Measurements from ENCODE around the gene OIT3.

OIT3 gene

GRCh38 chr10:72893136-72893798, at the start of gene OIT3:
Gene OIT3 (plus strand): TSS chr10:72893739. CDS start chr10:72893799, 60 bp downstream.
- no peak within 1 kb of the TSS for H3K4me3 Mint-ChIP-seq
- peaks cover 3% of the 10 kb centered on the region for H3K36me3 Mint-ChIP-seq (ENCODE audit: low read depth)
- H3K27ac Mint-ChIP-seq: no peak within 1 kb of the TSS
- no peaks in the 10 kb centered on the region for H3K4me1 Mint-ChIP-seq (ENCODE audit: low read depth)
- DNase-seq (ENCODE audit: low spot score): no peak
- no peaks in the 10 kb centered on the region for H3K9me3 Mint-ChIP-seq
- H3K27me3 Mint-ChIP-seq (ENCODE audit: low read depth): no peaks in the 10 kb centered on the region

GRCh38 chr10:72846238-72846637, 47.3 kb upstream of the OIT3 start:
- Mint-ChIP-seq H3K36me3 (ENCODE audit: low read depth) (no peaks in the 10 kb centered on the region), H3K4me1 (ENCODE audit: low read depth) (peaks cover 2% of the 10 kb centered on the region), H3K27ac (no peak overlapping the region), H3K27me3 (ENCODE audit: low read depth) (no peaks in the 10 kb centered on the region), H3K9me3 (no peaks in the 10 kb centered on the region), H3K4me3 (no peak overlapping the region)
- DNase-seq (ENCODE audit: low spot score): no peak

GRCh38 chr10:72847681-72848080, 45.9 kb upstream of the OIT3 start:
- H3K36me3 Mint-ChIP-seq (ENCODE audit: low read depth): no peaks in the 10 kb centered on the region
- no peak for DNase-seq (ENCODE audit: low spot score)
- H3K27me3 Mint-ChIP-seq (ENCODE audit: low read depth): no peaks in the 10 kb centered on the region
- no peak overlapping the region for H3K27ac Mint-ChIP-seq
- no peak overlapping the region for H3K4me3 Mint-ChIP-seq
- no peaks in the 10 kb centered on the region for H3K4me1 Mint-ChIP-seq (ENCODE audit: low read depth)
- peaks cover 4% of the 10 kb centered on the region for H3K9me3 Mint-ChIP-seq

GRCh38 chr10:72850861-72851260, 42.7 kb upstream of the OIT3 start:
- H3K4me3 Mint-ChIP-seq: no peak overlapping the region
- H3K27ac Mint-ChIP-seq: no peak overlapping the region
- H3K4me1 Mint-ChIP-seq (ENCODE audit: low read depth): no peaks in the 10 kb centered on the region
- no peak for DNase-seq (ENCODE audit: low spot score)
- H3K36me3 Mint-ChIP-seq (ENCODE audit: low read depth): no peaks in the 10 kb centered on the region
- H3K27me3 Mint-ChIP-seq (ENCODE audit: low read depth): no peaks in the 10 kb centered on the region
- peaks cover 4% of the 10 kb centered on the region for H3K9me3 Mint-ChIP-seq

- Mint-ChIP-seq H3K4me3 (no peak overlapping the region), H3K36me3 (ENCODE audit: low read depth) (no peaks in the 10 kb centered on the region), H3K27me3 (ENCODE audit: low read depth) (no peaks in the 10 kb centered on the region), H3K27ac (no peak overlapping the region), H3K9me3 (peaks cover 4% of the 10 kb centered on the region), H3K4me1 (ENCODE audit: low read depth) (no peaks in the 10 kb centered on the region)
- no peak for DNase-seq (ENCODE audit: low spot score)
These were observed 42.0 kb upstream of the OIT3 start for GRCh38 chr10:72851509-72851908.

GRCh38 chr10:72852508-72852907, 41.0 kb upstream of the OIT3 start:
- H3K4me3 Mint-ChIP-seq: no peak overlapping the region
- DNase-seq (ENCODE audit: low spot score): no peak
- H3K9me3 Mint-ChIP-seq: peaks cover 4% of the 10 kb centered on the region
- H3K4me1 Mint-ChIP-seq (ENCODE audit: low read depth): no peaks in the 10 kb centered on the region
- no peaks in the 10 kb centered on the region for H3K36me3 Mint-ChIP-seq (ENCODE audit: low read depth)
- H3K27me3 Mint-ChIP-seq (ENCODE audit: low read depth): no peaks in the 10 kb centered on the region
- no peak overlapping the region for H3K27ac Mint-ChIP-seq

GRCh38 chr10:72855129-72855528, 38.4 kb upstream of the OIT3 start:
- no peak overlapping the region for H3K4me3 Mint-ChIP-seq
- H3K27me3 Mint-ChIP-seq (ENCODE audit: low read depth): no peaks in the 10 kb centered on the region
- H3K36me3 Mint-ChIP-seq (ENCODE audit: low read depth): no peaks in the 10 kb centered on the region
- peaks cover 4% of the 10 kb centered on the region for H3K9me3 Mint-ChIP-seq
- no peaks in the 10 kb centered on the region for H3K4me1 Mint-ChIP-seq (ENCODE audit: low read depth)
- no peak for DNase-seq (ENCODE audit: low spot score)
- H3K27ac Mint-ChIP-seq: no peak overlapping the region

- H3K9me3 Mint-ChIP-seq: peaks cover 4% of the 10 kb centered on the region
- no peak overlapping the region for H3K27ac Mint-ChIP-seq
- no peak overlapping the region for H3K4me3 Mint-ChIP-seq
- DNase-seq (ENCODE audit: low spot score): no peak
- H3K4me1 Mint-ChIP-seq (ENCODE audit: low read depth): no peaks in the 10 kb centered on the region
- no peaks in the 10 kb centered on the region for H3K36me3 Mint-ChIP-seq (ENCODE audit: low read depth)
- no peaks in the 10 kb centered on the region for H3K27me3 Mint-ChIP-seq (ENCODE audit: low read depth)
These were observed 37.7 kb upstream of the OIT3 start for GRCh38 chr10:72855790-72856189.

GRCh38 chr10:72858067-72858466, 35.5 kb upstream of the OIT3 start:
- H3K4me1 Mint-ChIP-seq (ENCODE audit: low read depth): no peaks in the 10 kb centered on the region
- H3K4me3 Mint-ChIP-seq: no peak overlapping the region
- H3K9me3 Mint-ChIP-seq: no peaks in the 10 kb centered on the region
- no peaks in the 10 kb centered on the region for H3K27me3 Mint-ChIP-seq (ENCODE audit: low read depth)
- H3K36me3 Mint-ChIP-seq (ENCODE audit: low read depth): no peaks in the 10 kb centered on the region
- H3K27ac Mint-ChIP-seq: peak overlapping the region; percentile 11
- DNase-seq (ENCODE audit: low spot score): no peak

GRCh38 chr10:72862957-72863356, 30.6 kb upstream of the OIT3 start:
- no peak for DNase-seq (ENCODE audit: low spot score)
- H3K4me1 Mint-ChIP-seq (ENCODE audit: low read depth): no peaks in the 10 kb centered on the region
- H3K4me3 Mint-ChIP-seq: no peak overlapping the region
- no peak overlapping the region for H3K27ac Mint-ChIP-seq
- no peaks in the 10 kb centered on the region for H3K36me3 Mint-ChIP-seq (ENCODE audit: low read depth)
- H3K9me3 Mint-ChIP-seq: no peaks in the 10 kb centered on the region
- H3K27me3 Mint-ChIP-seq (ENCODE audit: low read depth): no peaks in the 10 kb centered on the region

GRCh38 chr10:72875250-72876055, 18.1 kb upstream of the OIT3 start:
- DNase-seq (ENCODE audit: low spot score): no peak
- Mint-ChIP-seq H3K4me3 (no peak overlapping the region), H3K27me3 (ENCODE audit: low read depth) (no peaks in the 10 kb centered on the region), H3K36me3 (ENCODE audit: low read depth) (peaks cover 3% of the 10 kb centered on the region), H3K9me3 (no peaks in the 10 kb centered on the region), H3K4me1 (ENCODE audit: low read depth) (no peaks in the 10 kb centered on the region), H3K27ac (no peak overlapping the region)

- H3K4me3 Mint-ChIP-seq: no peak overlapping the region
These were observed 14.3 kb upstream of the OIT3 start for GRCh38 chr10:72879245-72879644.

GRCh38 chr10:72881291-72881690, 12.2 kb upstream of the OIT3 start:
- DNase-seq (ENCODE audit: low spot score): no peak
- Mint-ChIP-seq H3K9me3 (no peaks in the 10 kb centered on the region), H3K27me3 (ENCODE audit: low read depth) (no peaks in the 10 kb centered on the region), H3K27ac (no peak overlapping the region), H3K4me1 (ENCODE audit: low read depth) (no peaks in the 10 kb centered on the region), H3K36me3 (ENCODE audit: low read depth) (peaks cover 3% of the 10 kb centered on the region), H3K4me3 (no peak overlapping the region)

More at GRCh38 chr10:72879245-72879644, 14.3 kb upstream of the OIT3 start:
- H3K4me1 Mint-ChIP-seq (ENCODE audit: low read depth): no peaks in the 10 kb centered on the region
- H3K36me3 Mint-ChIP-seq (ENCODE audit: low read depth): peaks cover 3% of the 10 kb centered on the region
- H3K9me3 Mint-ChIP-seq: no peaks in the 10 kb centered on the region
- no peak for DNase-seq (ENCODE audit: low spot score)
- no peak overlapping the region for H3K27ac Mint-ChIP-seq
- H3K27me3 Mint-ChIP-seq (ENCODE audit: low read depth): no peaks in the 10 kb centered on the region

- DNase-seq (ENCODE audit: low spot score): no peak
- Mint-ChIP-seq H3K9me3 (no peaks in the 10 kb centered on the region), H3K27me3 (ENCODE audit: low read depth) (no peaks in the 10 kb centered on the region), H3K4me1 (ENCODE audit: low read depth) (peaks cover 8% of the 10 kb centered on the region), H3K27ac (no peak overlapping the region), H3K36me3 (ENCODE audit: low read depth) (peaks cover 5% of the 10 kb centered on the region), H3K4me3 (no peak overlapping the region)
These were observed 9.7 kb upstream of the OIT3 start for GRCh38 chr10:72883861-72884260.

Data from T-helper 2 cell treated with Interferon-gamma antibody and Interleukin-4, amounts not matched to agents 5 μg/mL and 100 μg/mL, for 36 hours (primary cell).